HepG2 (cell line): Measurements from ENCODE around the gene HPCAL4. TPM values are rescaled to one million over a fixed set of nuclear protein-coding genes. Genes with fewer than 3 reads are reported as not detected.
A peak's percentile ranks its signal among the peaks of the same experiment; 100 is the strongest.

ENCODE experiments used
- ATAC-seq: fragments of 200-7000 bp; cut with Tn5 transposase; 3 replicates; pipeline ENCODE4 v1.9.1; 2020; ENCODE audit warnings: mild to moderate bottlenecking, moderate library complexity
- BruUV-seq: library from RNA; stranded (reverse); fragments of 400-500 nt; replicated peaks from 2 replicates; lab custom pipeline; 2021; lab: Mats Ljungman, UMichigan
- CTCF ChIA-PET: fragments of 300-600 bp; formaldehyde crosslinking; extraction: SDS; loops from one replicate; lab custom pipeline; 2021; ENCODE audit warnings: low total read pairs, inconsistent platforms, low intra/inter-chr PET ratio; lab: Yijun Ruan, JAX
- POLR2A ChIA-PET: fragments of 350-600 bp; sonication (Branson Sonifier 250); formaldehyde crosslinking; loops from one replicate; lab custom pipeline; 2020; ENCODE audit warnings: antibody characterized with exemption, inconsistent platforms; lab: Yijun Ruan, JAX
- DNase-seq: peaks from one replicate; pipeline ENCODE4 v3.0.0-alpha.2; 2015; ENCODE audit warnings: low spot score
- FAIRE-seq: peaks from 3 replicates; lab custom pipeline; 2011; peaks lifted over from hg19 to GRCh38; lab: Jason Lieb, UNC
- H2AFZ ChIP-seq: one replicate; pipeline ENCODE4 v1.6.1; 2011; ENCODE audit warnings: low read length, inconsistent platforms
- H3K27ac ChIP-seq: fragments of 300-600 bp; 3 replicates; pipeline ENCODE4 v1.8.0; 2011; ENCODE audit warnings: mixed run types, mild to moderate bottlenecking, mixed read lengths, low read length, inconsistent platforms; ENCODE audit not compliant: insufficient read depth; ENCODE audit errors: extremely low read length
- H3K27me3 ChIP-seq, 2 experiments: fragments of 200-600 bp in 1 of 2; 2 replicates in 1 of 2; 3 replicates in 1 of 2; pipeline versions ENCODE4 v1.6.0 to v1.8.0; 2011; ENCODE audit warnings: low read length in 2 of 2, mild to moderate bottlenecking in 2 of 2, moderate library complexity in 2 of 2, inconsistent platforms in 1 of 2; ENCODE audit not compliant: insufficient read depth in 2 of 2, control insufficient read depth in 1 of 2
- H3K36me3 ChIP-seq, 2 experiments: fragments of 200-600 bp in 1 of 2; replicated peaks in 1 of 2; 2 replicates in 1 of 2; 3 replicates in 1 of 2; pipeline versions ENCODE4 v1.5.1 to v1.8.0; 2011; ENCODE audit warnings: low read length in 2 of 2, inconsistent platforms in 1 of 2; ENCODE audit not compliant: insufficient read depth in 2 of 2, control insufficient read depth in 1 of 2
- H3K4me1 ChIP-seq: 2 replicates; pipeline ENCODE4 v1.5.1; 2012; ENCODE audit warnings: low read length, inconsistent platforms; ENCODE audit not compliant: insufficient read depth
- H3K4me2 ChIP-seq: 2 replicates; pipeline ENCODE4 v1.6.0; 2011; ENCODE audit warnings: low read depth, low read length, inconsistent platforms
- H3K4me3 ChIP-seq, 3 experiments: fragments of 200-600 bp in 1 of 3; sonication (generic), shearing (Covaris generic) in 1 of 3; replicated peaks in 1 of 3; 2 replicates each; pipeline ENCODE4 v1.5.1; 2011 to 2016; ENCODE audit warnings: low read length in 3 of 3, inconsistent platforms in 2 of 3, low read depth in 2 of 3, mild to moderate bottlenecking in 2 of 3, control low read depth in 1 of 3, mixed read lengths in 1 of 3; ENCODE audit not compliant: insufficient read depth in 1 of 3
- H3K79me2 ChIP-seq: one replicate; pipeline ENCODE4 v1.6.1; 2011; ENCODE audit warnings: low read length, inconsistent platforms; ENCODE audit not compliant: insufficient read depth
- H3K9ac ChIP-seq: 2 replicates; pipeline ENCODE4 v1.6.0; 2011; ENCODE audit warnings: mild to moderate bottlenecking, low read depth, low read length, inconsistent platforms; ENCODE audit not compliant: insufficient read depth
- H3K9me3 ChIP-seq: 2 replicates; pipeline ENCODE4 v1.5.1; 2012; ENCODE audit warnings: mild to moderate bottlenecking, low read length
- H4K20me1 ChIP-seq: 2 replicates; pipeline ENCODE4 v1.6.0; 2011; ENCODE audit warnings: inconsistent platforms, mild to moderate bottlenecking, low read length, moderate library complexity; ENCODE audit not compliant: insufficient read depth
- AKAP8 ChIP-seq: sonication (generic); formaldehyde crosslinking; IDR thresholded peaks from 2 replicates; pipeline ENCODE4 v1.5.1; 2020; ENCODE audit warnings: mild to moderate bottlenecking, missing genetic modification reagents
- CBX5 ChIP-seq: sonication (generic); formaldehyde crosslinking; IDR thresholded peaks from 2 replicates; pipeline ENCODE4 v1.4.0; 2020; ENCODE audit warnings: missing genetic modification reagents, borderline replicate concordance
- MIER3 ChIP-seq: IDR thresholded peaks from 2 replicates; pipeline ENCODE4 v1.6.1; 2016; ENCODE audit warnings: missing compliant biosample characterization, borderline replicate concordance
- MTA1 ChIP-seq: sonication (generic); formaldehyde crosslinking; IDR thresholded peaks from 2 replicates; pipeline ENCODE4 v1.4.0; 2020; ENCODE audit warnings: missing genetic modification reagents, mild to moderate bottlenecking, borderline replicate concordance
- NFIC ChIP-seq: IDR thresholded peaks from 2 replicates; pipeline ENCODE4 v1.6.1; 2012; ENCODE audit warnings: mild to moderate bottlenecking, low read length, inconsistent platforms
- NR2F2 ChIP-seq: IDR thresholded peaks from 2 replicates; pipeline ENCODE4 v1.6.1; 2012; ENCODE audit warnings: low read depth, inconsistent platforms, borderline replicate concordance
- REL ChIP-seq: sonication (generic); formaldehyde crosslinking; conservative IDR thresholded peaks from 2 replicates; pipeline ENCODE4 v1.8.0; 2022; ENCODE audit warnings: mild to moderate bottlenecking, missing genetic modification reagents, moderate library complexity
- SAP130 ChIP-seq: IDR thresholded peaks from 2 replicates; pipeline ENCODE4 v1.6.1; 2016; ENCODE audit warnings: low read depth
- SUZ12 ChIP-seq: fragments of 150-350 bp; IDR thresholded peaks from 2 replicates; pipeline ENCODE4 v1.6.1; 2014; ENCODE audit warnings: low read depth, low read length
- U2AF2 ChIP-seq: fragments of 200-400 bp; formaldehyde crosslinking; IDR thresholded peaks from 2 replicates; pipeline ENCODE4 v1.6.1; 2017; ENCODE audit warnings: low read depth, mild to moderate bottlenecking, low read length
- ZNF709 ChIP-seq: sonication (generic); formaldehyde crosslinking; IDR thresholded peaks from 2 replicates; pipeline ENCODE4 v1.5.0; 2020; ENCODE audit warnings: mild to moderate bottlenecking, missing genetic modification reagents
- WGBS: methylation state at CpG from one replicate; pipeline ENCODE4 v1.1.6; 2017; ENCODE audit warnings: low lambda C conversion rate; 5-methylcytosine and 5-hydroxymethylcytosine counted together
- in situ Hi-C: cut with HindIII; loops from 2 replicates; pipeline ENCODE4 v1.10.0; 2017; ENCODE audit warnings: low pct_unique_long_range_greater_than_20kb; ENCODE audit not compliant: extremely low pct_ligation_motif_present
- intact Hi-C: fragments of 100-400 bp; cut with micrococcal nuclease; formaldehyde crosslinking; loops from one replicate; pipeline ENCODE4 v1.10.0; 2022; ENCODE audit not compliant: unreplicated experiment
- polyA plus RNA-seq, 8 experiments: library from polyadenylated mRNA; depleted of rRNA in 3 of 8; stranded (reverse) in 7 of 8; unstranded in 1 of 8; fragments of >200 nt; fragmentation: Illumina TruSeq in 4 of 8; extraction: Trizol in 4 of 8; gene quantifications; 2 replicates each; pipeline versions ENCODE4 v1.2.1 to v1.2.3, GENCODE V29; 2011 to 2016; ENCODE audit warnings: low read depth in 4 of 8, missing spikeins in 1 of 8, mixed read lengths in 1 of 8; ENCODE audit not compliant: insufficient read depth in 1 of 8
- total RNA-seq, 5 experiments: library from RNA; depleted of rRNA; stranded (reverse); fragments of >200 nt; fragmentation: Illumina TruSeq; extraction: Trizol; gene quantifications; 2 replicates each; pipeline ENCODE4 v1.2.3, GENCODE V29; 2016; ENCODE audit warnings: low read depth in 1 of 5
- TF ChIP-seq, protein P1 (sequence below): sonication (generic); formaldehyde crosslinking; IDR thresholded peaks from 2 replicates; pipeline ENCODE4 v1.4.0; 2020; ENCODE audit warnings: low read depth, mild to moderate bottlenecking, missing genetic modification reagents

HPCAL4 gene
- total and polyA plus RNA-seq, 2 of the 13 experiments (the other 11 are each of a cell fraction or from before 2014, with no cell fraction given) = not detected

DNA sequence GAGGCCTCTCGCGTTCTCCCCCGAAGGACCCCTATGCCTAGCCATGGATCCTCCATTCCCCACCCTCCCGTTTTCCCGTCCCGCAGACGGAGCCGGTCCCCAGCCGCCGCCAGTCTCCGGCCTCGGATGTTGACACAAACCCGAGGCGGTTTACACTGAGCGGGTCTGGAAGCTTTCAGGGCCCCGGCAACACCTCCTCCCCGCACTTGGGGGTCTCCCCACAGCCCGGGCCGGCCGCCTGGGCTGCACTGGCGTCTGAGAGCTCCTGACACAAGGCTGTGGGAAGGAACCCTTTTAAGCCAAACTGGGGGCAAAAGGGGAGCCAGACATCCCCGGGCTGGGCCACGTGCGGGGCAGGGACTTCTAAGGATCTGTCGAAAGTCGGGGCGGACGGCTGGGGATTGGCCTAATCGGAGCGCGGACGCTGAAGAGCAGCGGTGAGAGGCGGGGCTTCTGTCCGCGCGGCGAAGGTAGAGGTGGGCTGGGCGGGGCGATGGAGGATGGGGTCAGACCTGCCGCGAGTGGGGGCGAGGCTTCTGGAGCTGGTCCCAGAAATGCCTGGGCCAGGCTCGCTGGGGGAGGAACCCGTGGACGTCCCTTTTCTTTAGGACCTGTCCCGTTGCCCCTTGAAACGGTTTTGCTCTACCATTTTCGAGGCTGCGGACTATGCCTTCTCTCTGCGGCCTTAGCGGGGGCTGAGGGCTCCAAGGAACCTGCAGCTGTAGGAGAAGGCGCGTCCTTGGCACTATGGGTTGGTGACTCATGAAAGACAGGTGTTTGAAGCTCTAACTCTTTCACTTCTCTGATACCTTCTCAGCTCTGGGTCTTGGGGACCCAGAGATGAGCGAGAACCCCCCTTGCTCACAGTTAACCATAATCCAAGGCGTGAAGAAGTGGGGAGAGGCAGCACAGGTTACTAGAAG, 1.2 kb upstream of the HPCAL4 start:
- no peaks in the 10 kb centered on the region for H3K9me3 ChIP-seq
- in situ Hi-C loops (no loop called here), intact Hi-C loops (no loop called here)
- no peak for DNase-seq
- H3K36me3 ChIP-seq = no peaks in the 10 kb centered on the region
- H4K20me1 ChIP-seq = no peaks in the 10 kb centered on the region
- H3K79me2 ChIP-seq = no peaks in the 10 kb centered on the region
- no peak for FAIRE-seq
- no peak; the same call in 2 of the 3 replicates for ATAC-seq
- H2AFZ ChIP-seq = no peak overlapping the region
- WGBS = 16% methylated on average over 37 of the region's 56 CpGs
- H3K9ac ChIP-seq = no peak overlapping the region
- no peak overlapping the region; a peak in 1 of 6 replicates for H3K4me3 ChIP-seq
- H3K27ac ChIP-seq = no peak overlapping the region
- peak overlapping the region; percentile 69; the same call in 1 of the 2 replicates for H3K4me2 ChIP-seq
- peaks cover 11% of the 10 kb centered on the region; the same call in 1 of the 2 replicates for H3K4me1 ChIP-seq
- BruUV-seq = no TSS peak
- ChIA-PET CTCF (no interaction called here), POLR2A (no interaction called here)
- H3K27me3 ChIP-seq = peaks cover 11 to 49% of the 10 kb centered on the region in 2 experiments; a peak in 4 of 5 replicates
- TF ChIP-seq NFIC = no peak
- TF ChIP-seq SAP130 (CRISPR knock-in tag) = no peak
- TF ChIP-seq, protein P1, sequence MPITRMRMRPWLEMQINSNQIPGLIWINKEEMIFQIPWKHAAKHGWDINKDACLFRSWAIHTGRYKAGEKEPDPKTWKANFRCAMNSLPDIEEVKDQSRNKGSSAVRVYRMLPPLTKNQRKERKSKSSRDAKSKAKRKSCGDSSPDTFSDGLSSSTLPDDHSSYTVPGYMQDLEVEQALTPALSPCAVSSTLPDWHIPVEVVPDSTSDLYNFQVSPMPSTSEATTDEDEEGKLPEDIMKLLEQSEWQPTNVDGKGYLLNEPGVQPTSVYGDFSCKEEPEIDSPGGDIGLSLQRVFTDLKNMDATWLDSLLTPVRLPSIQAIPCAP (CRISPR knock-in tag) = no peak
- TF ChIP-seq SUZ12 = no peak
- TF ChIP-seq AKAP8 (CRISPR knock-in tag) = no peak
- TF ChIP-seq U2AF2 = no peak
- no peak for TF ChIP-seq REL (CRISPR knock-in tag)
- no peak for TF ChIP-seq MIER3 (CRISPR knock-in tag)
- no peak for TF ChIP-seq CBX5 (CRISPR knock-in tag)
- no peak for TF ChIP-seq MTA1 (CRISPR knock-in tag)
- TF ChIP-seq ZNF709 = no peak
- no peak for TF ChIP-seq NR2F2
